ENCODE data around the gene UQCC2. TPM values are rescaled to one million over a fixed set of nuclear protein-coding genes. Genes with fewer than 3 reads are reported as not detected.

UQCC2 gene
- total RNA-seq, 1 donor from 2014 or later = 137 TPM

- no peak overlapping the region for H3K4me3 Mint-ChIP-seq
Measured at GRCh38 chr6:33691456-33692077, 19.9 kb downstream of the UQCC2 start.

GRCh38 chr6:33690766-33691165, 20.7 kb downstream of the UQCC2 start:
- no peaks in the 10 kb centered on the region for H3K9me3 Mint-ChIP-seq
- no peaks in the 10 kb centered on the region for H3K27me3 Mint-ChIP-seq
- H3K36me3 Mint-ChIP-seq (ENCODE audit: low read depth) = peaks cover 62% of the 10 kb centered on the region
- no peak overlapping the region for H3K27ac Mint-ChIP-seq
- DNase-seq = no peak
- peaks cover 34% of the 10 kb centered on the region for H3K4me1 Mint-ChIP-seq
- intact Hi-C loops (cut with micrococcal nuclease) = loop anchor here (5.0 to 10.0 kb wide), 2 partner anchors 58 to 236 kb away; partner anchors contain the start of gene ZBTB9
- no peak overlapping the region for H3K4me3 Mint-ChIP-seq

More at GRCh38 chr6:33691456-33692077, 19.9 kb downstream of the UQCC2 start:
- H3K9me3 Mint-ChIP-seq = no peaks in the 10 kb centered on the region
- peaks cover 61% of the 10 kb centered on the region for H3K36me3 Mint-ChIP-seq (ENCODE audit: low read depth)
- no peak for DNase-seq
- H3K4me1 Mint-ChIP-seq = peaks cover 42% of the 10 kb centered on the region
- no peaks in the 10 kb centered on the region for H3K27me3 Mint-ChIP-seq
- peak overlapping the region; percentile 51 for H3K27ac Mint-ChIP-seq
- intact Hi-C loops (cut with micrococcal nuclease) = loop anchor here (5.0 to 10.0 kb wide), 2 partner anchors 59 to 237 kb away; partner anchors contain the start of gene ZBTB9

- no peak overlapping the region for H3K27ac Mint-ChIP-seq
- peaks cover 65% of the 10 kb centered on the region for H3K36me3 Mint-ChIP-seq (ENCODE audit: low read depth)
- no peak overlapping the region for H3K4me3 Mint-ChIP-seq
- DNase-seq = no peak
- intact Hi-C loops (cut with micrococcal nuclease) = loop anchor here (5.0 to 10.0 kb wide), 2 partner anchors 58 to 235 kb away; partner anchors contain the start of gene ZBTB9
- H3K27me3 Mint-ChIP-seq = no peaks in the 10 kb centered on the region
- H3K4me1 Mint-ChIP-seq = peaks cover 29% of the 10 kb centered on the region
- no peaks in the 10 kb centered on the region for H3K9me3 Mint-ChIP-seq
Measured at GRCh38 chr6:33689879-33690278, 21.6 kb downstream of the UQCC2 start.

- Mint-ChIP-seq H3K27ac (no peak overlapping the region), H3K4me3 (no peak overlapping the region), H3K36me3 (ENCODE audit: low read depth) (peaks cover 63% of the 10 kb centered on the region), H3K9me3 (no peaks in the 10 kb centered on the region), H3K4me1 (peaks cover 21% of the 10 kb centered on the region), H3K27me3 (no peaks in the 10 kb centered on the region)
- DNase-seq = no peak
- intact Hi-C loops (cut with micrococcal nuclease) = no loop called here
Measured at GRCh38 chr6:33689148-33689494, 22.4 kb downstream of the UQCC2 start.

- no peak for DNase-seq
- Mint-ChIP-seq H3K4me1 (peaks cover 23% of the 10 kb centered on the region), H3K36me3 (ENCODE audit: low read depth) (peaks cover 65% of the 10 kb centered on the region), H3K27ac (no peak overlapping the region), H3K27me3 (no peaks in the 10 kb centered on the region), H3K4me3 (no peak overlapping the region), H3K9me3 (no peaks in the 10 kb centered on the region)
- intact Hi-C loops (cut with micrococcal nuclease) = no loop called here
Measured at GRCh38 chr6:33688451-33689147, 22.9 kb downstream of the UQCC2 start.

GRCh38 chr6:33688006-33688405, 23.5 kb downstream of the UQCC2 start:
- Mint-ChIP-seq H3K9me3 (no peaks in the 10 kb centered on the region), H3K4me3 (no peak overlapping the region), H3K27me3 (no peaks in the 10 kb centered on the region), H3K4me1 (peaks cover 22% of the 10 kb centered on the region), H3K27ac (no peak overlapping the region), H3K36me3 (ENCODE audit: low read depth) (peaks cover 68% of the 10 kb centered on the region)
- intact Hi-C loops (cut with micrococcal nuclease) = no loop called here
- no peak for DNase-seq

- Mint-ChIP-seq H3K36me3 (ENCODE audit: low read depth) (peaks cover 67% of the 10 kb centered on the region), H3K27me3 (no peaks in the 10 kb centered on the region), H3K27ac (no peak overlapping the region), H3K4me3 (no peak overlapping the region), H3K9me3 (no peaks in the 10 kb centered on the region), H3K4me1 (peaks cover 18% of the 10 kb centered on the region)
- intact Hi-C loops (cut with micrococcal nuclease) = no loop called here
- DNase-seq = no peak
Measured at GRCh38 chr6:33686981-33687975, 24.2 kb downstream of the UQCC2 start.

GRCh38 chr6:33686225-33686924, 25.1 kb downstream of the UQCC2 start:
- Mint-ChIP-seq H3K27me3 (no peaks in the 10 kb centered on the region), H3K27ac (peak overlapping the region; percentile 30), H3K4me1 (peaks cover 12% of the 10 kb centered on the region), H3K9me3 (no peaks in the 10 kb centered on the region), H3K36me3 (ENCODE audit: low read depth) (peaks cover 66% of the 10 kb centered on the region), H3K4me3 (no peak overlapping the region)
- no peak for DNase-seq
- intact Hi-C loops (cut with micrococcal nuclease) = no loop called here

- H3K27me3 Mint-ChIP-seq = no peaks in the 10 kb centered on the region
- no peaks in the 10 kb centered on the region for H3K9me3 Mint-ChIP-seq
- peaks cover 65% of the 10 kb centered on the region for H3K36me3 Mint-ChIP-seq (ENCODE audit: low read depth)
- no peak overlapping the region for H3K4me3 Mint-ChIP-seq
- H3K4me1 Mint-ChIP-seq = peaks cover 12% of the 10 kb centered on the region
- intact Hi-C loops (cut with micrococcal nuclease) = no loop called here
- DNase-seq = no peak
- no peak overlapping the region for H3K27ac Mint-ChIP-seq
Measured at GRCh38 chr6:33685411-33686224, 25.9 kb downstream of the UQCC2 start.

GRCh38 chr6:33684983-33685382, 26.5 kb downstream of the UQCC2 start:
- no peak overlapping the region for H3K27ac Mint-ChIP-seq
- no peaks in the 10 kb centered on the region for H3K9me3 Mint-ChIP-seq
- no peak for DNase-seq
- H3K4me3 Mint-ChIP-seq = no peak overlapping the region
- peaks cover 12% of the 10 kb centered on the region for H3K4me1 Mint-ChIP-seq
- H3K36me3 Mint-ChIP-seq (ENCODE audit: low read depth) = peaks cover 67% of the 10 kb centered on the region
- no peaks in the 10 kb centered on the region for H3K27me3 Mint-ChIP-seq
- intact Hi-C loops (cut with micrococcal nuclease) = no loop called here

GRCh38 chr6:33684428-33684896, 27.0 kb downstream of the UQCC2 start:
- Mint-ChIP-seq H3K36me3 (ENCODE audit: low read depth) (peaks cover 68% of the 10 kb centered on the region), H3K9me3 (no peaks in the 10 kb centered on the region), H3K4me1 (peaks cover 12% of the 10 kb centered on the region), H3K27ac (peak overlapping the region; percentile 51), H3K4me3 (no peak overlapping the region), H3K27me3 (no peaks in the 10 kb centered on the region)
- DNase-seq = no peak
- intact Hi-C loops (cut with micrococcal nuclease) = no loop called here

- peak overlapping the region; percentile 75 for H3K27ac Mint-ChIP-seq
- no peaks in the 10 kb centered on the region for H3K9me3 Mint-ChIP-seq
- peaks cover 68% of the 10 kb centered on the region for H3K36me3 Mint-ChIP-seq (ENCODE audit: low read depth)
- H3K27me3 Mint-ChIP-seq = no peaks in the 10 kb centered on the region
- no peak for DNase-seq
- H3K4me3 Mint-ChIP-seq = no peak overlapping the region
- intact Hi-C loops (cut with micrococcal nuclease) = no loop called here
- H3K4me1 Mint-ChIP-seq = peaks cover 12% of the 10 kb centered on the region
Measured at GRCh38 chr6:33683576-33684427, 27.7 kb downstream of the UQCC2 start.
